ENCODE data around the gene PSMG1.

- no peak for TF ChIP-seq CTCF (IDR thresholded peaks at IDR 0.05; ENCODE audit: insufficient read depth, low read depth, low read length)
- TF ChIP-seq EZH2 (IDR thresholded peaks at IDR 0.05; ENCODE audit: insufficient read depth, low read length), result no peak
These were observed 31.8 kb upstream of the PSMG1 start for GRCh38 chr21:39215078-39215477.

Measured in astrocyte (in vitro differentiated cells and primary cell).